8988T (cell line): ENCODE measurements around the gene TMEM214.

Experiments used
- DNase-seq: peaks from one replicate; pipeline ENCODE4 v3.0.0; 2011

TMEM214 gene

GRCh38 chr2:27086724-27087593 is 54.2 kb downstream of the TMEM214 start, which contains the start of gene KHK:
TSS of gene KHK (plus strand) at chr2:27086772. CDS start at chr2:27087260, 488 bp downstream.
- DNase-seq: peak; percentile 88

GRCh38 chr2:27087823-27088410 is 55.2 kb downstream of the TMEM214 start:
- no peak for DNase-seq

- DNase-seq: no peak
Observed at GRCh38 chr2:27088634-27089033, 55.9 kb downstream of the TMEM214 start.

GRCh38 chr2:27089111-27089954 is 56.6 kb downstream of the TMEM214 start:
- DNase-seq: no peak
